HG03064 (cell line): ENCODE measurements around the gene PRPF6.

ENCODE experiments used
- ATAC-seq: cut with Tn5 transposase; IDR thresholded peaks from one replicate; pipeline ENCODE4 v1.9.1; 2021; ENCODE audit warnings: low read depth; ENCODE audit not compliant: unreplicated experiment

PRPF6 gene

DNA sequence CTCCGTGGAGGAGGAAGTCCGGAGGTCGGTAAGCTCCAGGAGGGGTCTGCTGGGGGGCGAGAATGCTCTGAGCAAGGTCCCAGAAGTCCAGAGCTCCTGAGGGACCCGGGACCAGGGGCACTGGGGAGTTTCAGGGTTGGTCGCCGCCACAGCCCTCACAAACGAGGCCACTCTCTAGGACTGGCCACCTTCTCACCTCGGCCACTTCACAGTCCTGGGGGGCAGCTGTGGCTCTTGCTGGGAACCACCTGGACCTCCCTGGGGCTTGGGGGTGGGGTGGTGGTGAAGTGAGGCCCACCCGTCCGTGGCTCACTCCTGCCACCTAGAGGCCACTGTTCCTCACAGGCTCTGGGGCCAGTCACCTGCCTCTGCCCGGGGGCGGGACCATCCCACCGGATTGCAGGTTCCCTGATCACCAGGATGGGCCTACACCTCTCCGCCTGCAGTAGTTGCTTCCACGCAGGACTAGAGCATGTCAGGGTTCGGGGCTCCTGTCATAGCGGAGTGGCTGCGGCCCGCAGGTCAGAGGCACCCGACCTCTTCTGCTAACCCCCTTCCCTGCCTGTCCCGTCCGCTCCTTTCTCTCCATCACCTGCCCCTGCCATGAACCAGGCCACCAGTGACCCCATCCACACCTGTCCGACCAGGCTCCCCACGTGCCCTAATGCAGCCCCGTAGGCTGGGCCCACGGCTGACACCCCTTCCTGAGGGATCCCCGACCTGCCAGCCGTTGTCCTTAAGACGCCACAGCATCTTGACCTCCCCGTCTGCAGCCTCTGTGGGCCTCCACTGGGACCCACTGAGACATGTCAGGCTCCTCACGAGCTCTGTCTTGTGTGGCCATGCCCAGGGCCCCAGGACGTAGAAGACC lies 76.9 kb downstream of the PRPF6 start:
- ATAC-seq = no peak

DNA sequence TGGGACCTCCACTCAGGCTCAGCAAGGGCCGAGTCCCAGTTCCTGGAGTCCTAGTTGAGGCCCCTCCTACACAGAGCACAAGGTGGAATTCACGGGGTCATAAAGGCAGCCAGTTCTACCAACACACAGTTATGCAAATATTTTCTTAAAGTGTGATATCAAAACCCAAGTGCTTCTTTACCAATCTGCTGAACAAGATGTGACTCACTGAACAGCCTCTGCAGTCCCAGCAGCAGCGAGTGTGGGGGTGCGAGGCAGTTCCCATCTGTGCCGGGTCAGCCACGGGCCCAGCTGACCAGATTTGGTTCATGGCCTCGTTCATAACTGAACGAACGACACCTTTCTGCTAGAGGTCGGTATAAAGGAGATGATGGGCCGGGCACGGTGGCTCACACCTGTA lies 77.6 kb downstream of the PRPF6 start:
- ATAC-seq = no peak

DNA sequence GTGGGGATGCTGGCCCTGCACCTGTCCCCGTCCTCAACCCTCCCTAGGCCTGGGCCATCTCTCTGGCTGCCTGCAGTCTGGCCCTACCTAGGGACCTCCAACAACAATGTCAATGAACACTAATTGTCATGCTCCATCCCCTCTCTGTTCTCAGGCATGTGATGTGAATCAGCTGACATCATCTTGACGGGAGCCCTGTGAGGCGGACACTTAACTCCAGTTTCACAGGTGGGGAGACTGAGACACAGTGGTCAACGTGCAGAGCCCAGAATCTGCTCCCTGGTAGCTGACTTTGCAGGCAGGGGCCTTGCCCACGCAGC lies 81.3 kb downstream of the PRPF6 start:
- ATAC-seq = no peak

DNA sequence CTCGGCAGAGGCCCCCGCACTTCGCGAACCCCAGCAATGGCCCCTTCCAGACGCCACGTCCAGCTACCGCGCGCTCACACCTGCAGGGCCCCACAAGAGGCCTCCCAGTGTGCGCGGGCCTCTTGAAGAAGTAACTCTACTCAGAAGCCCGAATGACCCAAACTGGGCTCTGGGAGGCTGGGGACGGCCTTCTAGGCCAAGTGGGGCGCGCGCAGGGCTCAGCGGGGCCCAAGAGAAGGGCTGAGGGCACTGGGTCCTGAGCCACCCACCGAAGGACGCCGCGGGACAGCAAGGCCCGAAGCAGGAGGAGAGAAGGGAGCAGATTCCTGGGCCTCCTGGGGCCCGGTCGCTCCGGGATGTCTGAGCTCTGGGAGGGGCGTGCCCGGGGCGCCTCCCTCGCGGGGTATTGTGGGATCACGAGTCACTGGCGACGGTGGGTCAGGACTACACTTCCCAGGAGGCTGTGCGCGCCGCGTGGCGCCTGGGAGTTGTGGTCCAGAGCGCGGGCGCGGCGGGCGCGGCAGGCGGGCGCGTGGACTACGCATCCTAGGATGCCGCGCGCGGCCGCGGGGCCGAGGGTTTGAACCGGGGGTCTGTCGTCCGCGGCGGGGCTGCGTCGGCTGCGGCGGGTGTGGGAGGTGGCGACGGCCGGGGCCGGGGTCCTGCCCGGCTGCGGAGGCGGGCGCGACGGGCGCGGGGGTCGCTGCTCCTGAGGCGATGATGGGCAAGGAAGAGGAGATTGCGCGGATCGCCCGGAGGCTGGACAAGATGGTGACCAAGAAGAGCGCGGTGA lies 81.9 kb downstream of the PRPF6 start, which contains the start of gene TCEA2:
TCEA2 (plus strand) TSS at position 603 of the 793 bp plus-strand sequence; CDS start at position 718, 115 bp downstream.
- ATAC-seq = peak; percentile 68

DNA sequence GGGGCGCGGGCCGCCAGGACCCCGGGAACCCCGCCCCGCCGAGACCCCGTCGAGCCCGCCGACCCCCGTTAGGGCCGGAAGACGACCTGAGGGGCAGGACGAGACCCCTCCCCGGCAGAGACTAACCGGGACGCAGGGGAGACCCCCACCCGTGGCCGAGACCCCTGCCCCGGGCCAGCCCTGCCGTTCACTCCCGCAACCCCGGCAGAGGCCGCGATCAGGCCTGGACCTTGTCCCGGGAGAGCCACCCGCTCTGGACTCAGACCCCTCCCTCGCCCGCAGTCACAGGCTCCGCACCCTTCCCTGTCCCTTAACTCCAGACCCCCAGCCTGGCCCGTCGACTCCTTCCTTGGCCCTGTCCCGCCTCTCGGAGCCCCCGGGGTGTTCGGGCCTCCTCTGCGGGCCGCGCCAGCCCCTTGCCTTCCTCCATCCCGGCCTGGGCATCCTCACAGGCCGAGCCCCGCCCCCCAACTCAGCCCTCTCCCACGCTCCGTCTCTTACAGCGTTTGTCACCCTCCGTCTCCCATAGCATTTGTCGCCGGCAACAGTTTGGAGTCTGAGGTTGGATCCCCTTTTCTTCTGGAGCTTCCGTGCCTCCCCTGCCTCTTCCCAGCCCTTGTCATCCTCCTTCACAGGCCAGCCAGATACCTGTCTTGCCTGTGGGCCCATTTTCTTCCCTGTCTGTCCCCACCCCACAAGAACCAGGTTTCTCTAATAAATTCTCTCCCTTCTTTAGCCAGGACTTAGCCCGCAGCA lies 82.6 kb downstream of the PRPF6 start:
- peak; percentile 1 for ATAC-seq

DNA sequence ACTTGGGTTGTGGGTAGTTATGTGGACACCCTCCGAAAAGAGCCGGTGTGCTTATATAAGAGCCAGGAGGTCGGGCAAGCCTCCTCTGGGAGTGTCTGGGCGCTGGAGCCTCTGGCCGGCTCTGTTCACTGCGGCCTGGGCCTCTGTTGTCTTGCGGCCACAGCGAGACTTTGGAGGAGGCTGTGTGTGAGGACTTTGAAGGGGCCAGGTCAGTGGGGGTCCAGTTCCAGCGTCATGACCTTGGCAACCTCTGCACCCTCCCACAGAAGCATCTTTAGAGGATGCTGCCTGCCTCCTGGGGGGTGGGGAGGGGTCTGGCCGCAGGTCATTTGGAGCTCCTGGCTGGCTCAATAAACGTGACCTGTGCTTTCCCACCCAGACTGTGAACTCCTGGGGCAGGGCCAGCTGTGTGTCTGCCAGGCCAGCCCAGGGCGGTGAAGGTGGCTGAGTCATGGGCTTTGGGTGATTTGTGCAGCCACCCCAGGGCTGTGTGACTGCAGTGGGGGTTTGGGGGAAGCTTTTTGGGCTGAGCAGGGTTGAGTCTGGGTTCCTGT lies 83.3 kb downstream of the PRPF6 start:
- no peak for ATAC-seq

DNA sequence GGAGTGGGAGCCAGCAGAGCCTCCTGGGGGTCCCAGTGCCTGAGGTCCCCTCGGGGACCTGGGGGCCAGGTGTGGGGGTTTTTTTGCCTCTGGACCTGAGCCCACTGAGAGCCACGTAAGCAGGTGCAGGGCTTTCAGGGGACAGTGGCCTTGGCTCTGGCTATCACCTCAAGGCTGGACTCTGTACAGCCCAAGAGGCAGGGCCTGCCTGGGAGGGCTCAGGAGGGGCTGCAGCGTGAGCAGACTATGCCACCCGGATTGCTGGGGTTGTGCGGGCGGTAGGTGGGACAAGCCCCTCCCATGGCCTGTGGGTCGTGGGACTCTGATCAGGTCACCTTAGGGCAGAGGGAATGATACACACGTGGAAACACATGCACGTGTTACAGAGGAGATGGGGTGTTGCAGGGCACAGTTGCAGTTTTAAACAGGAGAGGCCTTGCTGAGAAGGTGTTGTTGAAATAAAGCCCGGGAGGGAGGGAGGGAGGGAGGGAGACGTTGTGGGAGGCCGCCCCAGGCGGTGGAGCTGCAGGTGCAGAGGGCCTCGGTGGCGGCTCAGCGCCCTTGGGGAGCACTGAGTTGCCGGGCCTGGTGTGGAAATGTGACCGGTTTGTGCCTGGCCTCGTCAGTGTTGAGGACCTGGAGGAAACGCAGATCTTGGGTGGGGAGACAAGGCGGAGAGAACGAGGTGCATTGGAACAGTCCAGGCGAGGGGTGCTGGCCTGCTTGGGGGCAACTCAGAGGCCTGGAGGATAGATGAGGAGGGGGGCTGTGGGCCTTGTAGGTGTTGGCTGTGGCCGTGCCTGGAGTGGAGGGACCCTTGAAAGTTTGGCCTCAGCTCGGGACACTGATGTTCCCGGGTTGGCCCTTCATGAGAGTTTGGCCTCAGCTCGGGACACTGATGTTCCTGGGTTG lies 84.4 kb downstream of the PRPF6 start:
- no peak for ATAC-seq

DNA sequence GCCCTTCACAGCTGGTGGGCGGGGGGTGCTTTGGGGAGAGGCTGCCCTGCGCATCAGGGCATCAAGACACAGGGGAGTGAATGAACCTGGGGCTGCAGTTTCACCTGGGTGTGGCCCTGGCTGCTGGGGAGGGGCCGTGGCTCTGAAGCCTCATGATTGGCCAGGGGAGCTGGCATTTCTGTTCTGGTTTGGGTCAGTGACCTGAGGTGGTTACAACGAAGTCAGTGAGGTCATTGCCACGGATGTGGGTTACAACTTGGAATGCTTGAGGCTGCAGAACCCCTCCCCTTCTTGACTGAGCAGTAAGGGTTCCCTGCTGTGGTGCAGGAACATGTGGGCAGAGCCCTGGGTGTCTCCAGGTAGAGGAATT lies 85.0 kb downstream of the PRPF6 start:
- no peak for ATAC-seq

DNA sequence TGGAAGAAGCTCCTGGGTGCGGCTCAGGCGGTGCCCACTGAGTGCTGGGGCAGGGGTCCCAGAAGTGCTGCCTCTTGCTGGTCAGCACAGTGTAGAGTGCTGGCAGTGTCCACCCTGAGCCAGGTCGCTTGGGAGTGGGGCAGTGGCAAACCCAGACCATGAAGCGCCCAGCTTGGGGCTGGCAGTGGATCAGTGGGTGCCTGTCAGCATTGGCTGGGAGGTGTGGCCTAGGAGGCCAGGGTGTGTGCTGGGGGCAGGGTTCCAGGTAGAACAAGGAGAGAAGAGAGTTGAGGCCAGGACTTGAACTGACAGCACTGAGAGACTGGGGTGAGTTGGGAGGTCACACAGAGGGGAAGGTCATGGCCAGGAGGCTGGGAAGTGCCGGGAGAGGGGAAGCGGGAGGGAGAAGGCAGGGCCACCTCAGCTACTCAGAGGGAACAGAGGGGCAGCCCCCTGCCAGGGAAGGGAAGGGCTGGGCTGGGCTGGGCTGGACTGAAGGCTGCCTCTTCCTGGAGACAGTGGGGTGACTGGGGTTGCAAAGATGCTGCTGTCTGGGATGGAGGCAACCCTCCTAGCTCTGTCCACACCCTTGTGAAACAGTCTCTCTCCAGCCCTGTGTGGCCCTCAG lies 86.2 kb downstream of the PRPF6 start:
- ATAC-seq = no peak

DNA sequence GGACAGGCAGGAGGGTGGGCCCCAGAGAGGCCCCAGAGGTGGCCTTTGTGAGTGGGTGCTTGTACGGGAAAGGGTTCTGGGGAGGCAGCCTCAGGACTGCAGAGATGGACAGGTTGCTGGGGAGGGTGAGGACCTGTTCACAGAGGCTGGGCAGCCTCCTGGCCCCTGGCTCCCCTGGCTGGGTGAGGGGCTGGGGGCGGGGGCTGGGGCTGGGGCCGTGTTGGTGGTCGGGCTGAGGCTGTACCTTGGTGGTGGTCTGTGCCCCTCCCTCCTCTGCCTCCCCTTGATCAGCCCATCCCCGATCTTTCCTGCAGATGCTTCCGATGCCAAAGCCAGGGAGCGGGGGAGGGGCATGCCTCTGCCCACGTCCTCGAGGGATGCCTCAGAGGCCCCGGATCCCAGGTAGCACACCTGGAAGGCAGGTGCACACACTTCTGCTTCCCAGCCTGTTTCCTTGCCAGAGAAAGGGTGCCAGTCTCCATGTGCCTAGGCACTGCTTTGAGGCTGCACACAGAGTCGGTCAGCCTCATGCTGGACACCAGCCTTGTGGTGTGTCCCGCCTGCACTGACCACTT lies 86.9 kb downstream of the PRPF6 start:
- no peak for ATAC-seq

DNA sequence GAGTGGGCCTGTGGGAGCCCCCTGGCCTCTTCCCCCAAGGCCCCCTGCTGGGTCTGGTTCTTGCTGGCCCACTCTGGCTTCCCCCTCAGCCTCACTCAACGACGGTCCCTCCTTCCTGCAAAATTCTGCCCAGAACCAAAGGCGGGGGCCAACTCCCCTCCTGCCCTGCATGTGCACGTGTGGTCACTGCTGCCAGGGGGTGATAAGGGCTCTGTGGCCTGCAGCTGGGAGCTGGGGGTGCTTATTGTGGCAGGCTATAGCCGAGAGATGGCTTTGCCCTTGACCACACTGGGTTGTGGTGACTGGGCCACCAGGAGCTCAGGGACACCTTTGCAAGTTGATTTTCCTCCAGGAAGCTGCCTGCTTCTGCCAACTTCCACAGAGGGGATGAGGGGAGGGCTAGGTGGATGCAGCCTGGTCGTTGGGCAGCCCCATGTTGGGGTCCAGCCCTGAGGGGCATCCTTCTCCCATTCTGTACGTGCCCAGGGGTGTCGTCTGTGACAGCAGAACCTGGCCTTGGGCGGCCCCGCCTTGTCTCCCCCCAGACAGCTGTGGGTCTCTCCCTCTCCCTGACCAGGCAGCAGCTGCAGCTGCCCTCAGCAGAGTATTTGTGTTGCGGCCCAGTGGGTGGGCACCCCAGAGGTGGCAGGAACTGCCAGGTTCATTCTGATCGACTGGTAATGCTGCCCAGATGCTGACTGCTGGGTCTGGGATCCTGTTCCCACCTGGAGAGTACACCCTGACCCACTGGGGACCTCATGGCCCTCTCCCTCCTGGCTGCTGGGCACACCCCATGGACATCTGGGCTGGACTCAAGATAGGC lies 87.7 kb downstream of the PRPF6 start:
- no peak for ATAC-seq

DNA sequence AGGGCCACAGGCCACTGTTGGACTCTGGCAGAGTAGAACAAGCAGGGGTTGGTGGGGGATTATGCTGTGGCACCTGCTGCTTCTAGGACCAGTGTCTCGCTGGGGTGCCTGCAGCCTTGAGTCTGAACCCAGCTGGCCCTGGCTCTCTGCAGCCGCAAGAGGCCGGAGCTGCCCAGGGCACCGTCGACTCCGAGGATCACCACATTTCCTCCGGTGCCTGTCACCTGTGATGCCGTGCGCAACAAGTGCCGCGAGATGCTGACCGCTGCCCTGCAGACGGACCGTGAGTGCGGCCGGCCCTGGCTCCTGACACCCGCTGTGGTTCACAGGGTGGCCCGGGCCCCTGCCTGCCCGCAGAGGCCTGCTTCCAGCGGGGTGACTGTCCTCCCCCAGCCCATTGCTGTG lies 88.3 kb downstream of the PRPF6 start:
- ATAC-seq = no peak

DNA sequence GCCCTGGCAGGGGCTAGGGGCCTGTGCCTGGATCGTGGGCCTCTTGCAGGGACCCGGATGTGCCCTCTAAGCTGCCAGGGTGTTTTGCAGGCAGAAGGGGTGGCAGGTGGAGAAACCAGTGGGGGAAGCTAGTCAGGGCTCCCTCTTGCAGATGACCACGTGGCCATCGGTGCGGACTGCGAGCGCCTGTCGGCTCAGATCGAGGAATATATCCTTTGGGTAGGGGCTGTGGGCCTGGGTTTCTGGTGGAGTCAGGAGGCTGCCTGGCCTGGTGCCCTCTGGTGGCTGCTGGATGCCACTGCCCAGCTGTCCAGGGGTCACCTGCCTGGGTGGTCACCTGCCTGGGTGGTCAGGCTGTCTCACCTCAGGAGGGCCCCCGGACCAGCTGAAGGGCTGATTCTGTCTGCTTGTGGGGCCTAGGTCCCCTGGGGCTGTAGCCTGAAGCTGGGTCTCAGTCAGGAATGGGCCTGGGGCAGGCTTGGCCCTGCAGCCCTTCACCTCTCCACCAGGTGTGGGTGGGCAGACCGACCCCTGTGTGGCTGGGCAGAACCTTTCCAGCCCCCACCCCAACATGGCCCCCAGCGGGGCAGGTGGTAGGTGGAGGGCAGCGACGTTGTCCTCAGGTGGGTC lies 88.8 kb downstream of the PRPF6 start:
- ATAC-seq = no peak

DNA sequence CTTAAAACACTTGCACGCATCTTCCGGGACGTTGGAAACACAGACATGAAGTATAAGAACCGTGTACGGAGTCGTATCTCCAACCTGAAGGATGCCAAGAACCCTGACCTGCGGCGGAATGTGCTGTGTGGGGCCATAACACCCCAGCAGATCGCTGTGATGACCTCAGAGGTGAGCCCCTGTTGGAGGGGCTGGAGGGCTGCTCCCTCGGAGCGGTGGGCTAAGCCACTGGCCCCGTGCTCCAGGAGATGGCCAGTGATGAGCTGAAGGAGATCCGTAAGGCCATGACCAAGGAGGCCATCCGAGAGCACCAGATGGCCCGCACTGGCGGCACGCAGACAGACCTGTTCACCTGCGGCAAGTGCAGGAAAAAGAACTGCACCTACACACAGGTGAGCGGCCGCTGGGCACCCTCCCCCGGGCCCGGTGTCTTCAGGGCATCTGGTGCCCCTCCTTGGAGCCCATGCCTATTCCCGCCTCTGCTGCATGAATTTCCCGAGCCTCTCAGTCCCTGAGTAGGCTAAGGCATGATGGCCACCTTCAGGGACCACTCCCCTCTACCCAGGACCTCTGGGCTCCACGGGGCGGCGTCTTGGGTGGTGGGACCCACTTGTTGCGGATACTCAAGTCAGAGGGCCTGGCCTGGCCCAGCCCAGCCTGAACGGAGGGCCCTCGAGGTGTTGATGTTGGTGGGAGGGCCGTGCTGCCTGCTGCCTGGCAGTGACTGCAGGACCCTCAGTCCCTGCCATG lies 89.5 kb downstream of the PRPF6 start:
- ATAC-seq = no peak

DNA sequence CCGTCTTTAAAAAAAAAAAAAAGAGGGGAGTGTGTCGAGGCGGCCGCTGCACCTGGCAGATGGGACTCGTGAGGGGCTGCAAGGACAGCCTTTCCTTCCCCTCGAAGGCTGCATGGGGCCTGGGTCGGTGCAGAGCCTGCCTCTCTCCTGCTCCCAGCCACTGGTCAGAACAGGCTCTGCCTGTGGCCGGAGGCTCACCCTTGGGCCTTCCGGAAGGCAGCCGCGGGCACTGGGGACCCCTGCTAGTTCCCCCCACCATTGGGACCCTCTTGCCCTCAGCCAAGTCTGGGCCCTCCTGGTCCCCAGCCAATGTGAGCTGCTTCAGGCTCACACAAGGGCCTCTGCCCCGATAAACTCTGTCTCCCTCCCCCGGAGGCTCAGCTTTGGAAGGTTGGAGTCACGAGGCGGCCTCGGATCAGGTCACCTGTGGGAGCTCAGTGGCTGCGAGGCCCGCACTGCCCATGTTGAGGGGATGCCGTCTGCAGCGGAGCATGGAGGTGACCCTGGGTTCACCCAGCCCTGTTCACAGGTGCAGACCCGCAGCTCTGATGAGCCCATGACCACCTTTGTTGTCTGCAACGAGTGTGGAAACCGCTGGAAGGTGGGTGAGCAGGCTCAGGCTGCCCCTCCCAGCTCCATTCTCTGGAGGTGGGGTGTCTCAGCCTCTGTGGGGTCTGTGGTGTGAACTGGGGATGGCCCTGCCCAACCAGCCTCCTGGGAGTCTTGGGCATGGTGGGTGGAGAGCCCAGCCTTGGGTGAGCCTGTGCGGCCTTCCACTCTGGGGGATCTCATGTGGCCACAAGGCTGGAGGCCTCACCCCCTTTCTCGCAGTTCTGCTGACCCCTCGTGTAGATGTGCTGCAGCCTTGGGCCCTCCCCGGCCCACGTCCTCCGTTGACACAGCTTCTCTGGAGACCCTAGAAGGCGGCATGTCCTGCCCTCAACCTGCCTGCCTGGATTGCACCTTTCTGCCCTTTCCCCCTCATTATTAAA lies 90.7 kb downstream of the PRPF6 start:
- ATAC-seq = no peak

DNA sequence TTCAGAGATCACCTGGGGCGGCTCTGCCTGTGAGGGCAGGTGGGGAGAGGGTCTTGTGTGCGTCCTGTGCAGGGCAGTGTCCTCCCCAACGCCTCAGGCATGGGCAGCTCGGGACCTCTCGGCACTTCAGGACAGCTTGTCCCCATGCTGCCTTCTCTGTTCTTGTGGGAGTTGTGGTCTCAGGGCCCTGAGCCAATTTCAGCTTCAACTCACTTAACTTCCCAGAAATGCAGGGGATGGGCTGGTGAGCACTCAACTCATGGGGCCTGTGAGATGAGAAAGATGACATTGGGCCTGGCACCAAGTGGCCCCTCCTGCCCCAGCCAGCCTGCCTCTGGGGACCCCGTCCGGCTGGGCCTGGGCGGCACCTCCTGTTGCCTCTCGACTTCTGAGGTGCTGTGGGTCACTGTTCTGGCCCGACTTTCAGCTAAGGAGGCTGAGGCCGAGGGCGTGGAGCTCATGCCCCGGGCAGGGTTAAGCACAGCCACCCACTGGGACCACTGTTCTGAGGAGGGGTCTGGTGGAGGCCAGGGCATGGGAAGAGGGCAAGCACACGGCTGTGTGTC lies 91.6 kb downstream of the PRPF6 start:
- no peak for ATAC-seq
